Neural cell (in vitro differentiated cells): Measurements from ENCODE around the gene FAM90A26. TPM values are rescaled to one million over a fixed set of nuclear protein-coding genes. Genes with fewer than 3 reads are reported as not detected.
"Not testable (repeated sequence)": the region's sequence is repeated elsewhere in the genome, so short reads cannot be mapped to it uniquely, and the experiment has no call there.

ENCODE experiments used
- H2AFZ ChIP-seq: fragments of 200-600, 300-800 bp; sonication (generic), shearing (Covaris generic); 2 replicates; pipeline ENCODE4 v1.6.0; 2014; ENCODE audit warnings: low read depth, mild to moderate bottlenecking, antibody characterized with exemption, low read length, moderate library complexity
- H3F3A ChIP-seq: fragments of 200-600 bp; shearing (Covaris generic); 2 replicates; pipeline ENCODE4 v1.6.1; 2016; ENCODE audit warnings: mild to moderate bottlenecking, moderate library complexity, mixed read lengths, antibody characterized with exemption, low read length; ENCODE audit not compliant: insufficient read depth, poor library complexity, severe bottlenecking
- H3K27ac ChIP-seq: fragments of 200-600, 300-800 bp; sonication (generic), shearing (Covaris generic); 2 replicates; pipeline ENCODE4 v1.5.1; 2014; ENCODE audit warnings: mild to moderate bottlenecking, low read length, moderate library complexity
- H3K27me3 ChIP-seq: fragments of 300-800, 200-600 bp; sonication (generic), shearing (Covaris generic); 2 replicates; pipeline ENCODE4 v1.6.0; 2014; ENCODE audit warnings: mild to moderate bottlenecking, low read depth, low read length, moderate library complexity; ENCODE audit not compliant: insufficient read depth
- H3K36me3 ChIP-seq: fragments of 300-800, 200-600 bp; sonication (generic), shearing (Covaris generic); 2 replicates; pipeline ENCODE4 v1.5.1; 2014; ENCODE audit warnings: mild to moderate bottlenecking, antibody characterized with exemption, low read length, moderate library complexity; ENCODE audit not compliant: insufficient read depth
- H3K4me2 ChIP-seq: fragments of 300-800, 200-600 bp; sonication (generic), shearing (Covaris generic); 2 replicates; pipeline ENCODE4 v1.6.0; 2014; ENCODE audit warnings: mild to moderate bottlenecking, low read length
- H3K4me3 ChIP-seq: fragments of 300-800, 200-600 bp; sonication (generic), shearing (Covaris generic); 2 replicates; pipeline ENCODE4 v1.5.1; 2014; ENCODE audit warnings: mild to moderate bottlenecking, low read length, moderate library complexity
- H3K79me2 ChIP-seq: fragments of 200-600 bp; shearing (Covaris generic); replicated peaks from 2 replicates; pipeline ENCODE4 v1.6.0; 2014; ENCODE audit warnings: mild to moderate bottlenecking, low read length, moderate library complexity; ENCODE audit not compliant: insufficient read depth
- H3K9ac ChIP-seq: fragments of 300-800, 200-600 bp; sonication (generic), shearing (Covaris generic); 2 replicates; pipeline ENCODE4 v1.6.1; 2016; ENCODE audit warnings: mild to moderate bottlenecking, low read length, mixed read lengths
- H3K9me2 ChIP-seq: fragments of 200-600 bp; shearing (Covaris generic); 2 replicates; pipeline ENCODE4 v1.6.1; 2016; ENCODE audit warnings: mild to moderate bottlenecking, low read length, mixed read lengths; ENCODE audit not compliant: insufficient read depth
- H3K9me3 ChIP-seq: fragments of 200-600, 300-800 bp; sonication (generic), shearing (Covaris generic); 2 replicates; pipeline ENCODE4 v1.6.1; 2016; ENCODE audit warnings: mild to moderate bottlenecking, mixed run types, low read length, moderate library complexity, mixed read lengths
- H4K20me1 ChIP-seq: fragments of 200-600 bp; shearing (Covaris generic); 2 replicates; pipeline ENCODE4 v1.6.1; 2016; ENCODE audit warnings: mild to moderate bottlenecking, mixed run types; ENCODE audit not compliant: insufficient read depth
- polyA minus RNA-seq: library from RNA; depleted of rRNA, polyadenylated mRNA; stranded (reverse); fragments of >200 nt; gene quantifications from 2 replicates; pipeline ENCODE4 v1.2.3, GENCODE V29; 2014
- polyA plus RNA-seq: library from polyadenylated mRNA; depleted of rRNA; stranded (reverse); fragments of >200 nt; gene quantifications from 2 replicates; pipeline ENCODE4 v1.2.3, GENCODE V29; 2014

The FAM90A26 gene
- polyA plus RNA-seq: not detected in 2 replicates
- polyA minus RNA-seq: not detected in 2 replicates

DNA sequence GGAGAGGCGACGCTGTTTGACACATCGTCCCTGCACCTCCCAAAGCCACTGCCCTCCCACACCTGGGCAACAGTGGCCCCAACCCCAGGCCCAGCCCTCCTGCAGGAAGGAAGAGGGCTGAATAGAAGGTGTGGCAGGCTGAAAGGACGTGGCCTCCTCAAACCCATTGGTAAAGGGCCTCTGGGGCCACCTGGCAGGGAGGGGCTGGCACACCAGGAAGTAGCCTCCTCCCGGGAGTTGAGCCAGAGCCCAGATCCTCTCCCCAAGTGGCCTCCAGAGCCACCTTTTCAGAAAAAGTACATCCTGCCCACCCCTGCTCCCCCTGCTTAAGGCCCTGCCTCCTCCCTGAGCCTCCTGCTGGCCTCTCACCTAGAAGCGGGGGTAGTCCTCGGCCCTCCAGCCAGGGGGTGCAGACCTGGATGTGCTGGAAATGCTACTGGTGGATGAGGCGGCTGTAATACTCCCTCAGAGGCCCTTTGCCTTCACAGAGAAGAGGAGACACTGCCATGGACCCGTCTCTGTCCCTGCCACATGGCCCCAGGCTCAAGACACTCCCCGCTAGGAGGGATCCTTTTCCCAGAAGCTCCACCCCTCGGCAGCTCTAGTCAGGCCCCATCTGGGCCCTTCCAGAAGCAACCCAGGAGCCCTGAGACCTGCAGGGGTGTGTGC, at the start of gene FAM90A26:
Gene FAM90A26, plus strand, starts transcription at position 619 of the 669 bp plus-strand sequence. CDS start 2,764 bp downstream, outside the sequence.
- H2AFZ ChIP-seq, H3K9me3 ChIP-seq, H3K4me3 ChIP-seq, H4K20me1 ChIP-seq, H3K9ac ChIP-seq, H3K36me3 ChIP-seq, H3F3A ChIP-seq, H3K27me3 ChIP-seq, H3K27ac ChIP-seq, H3K79me2 ChIP-seq, H3K4me2 ChIP-seq, H3K9me2 ChIP-seq: not testable (repeated sequence)

- H3K9me2 ChIP-seq, H3K36me3 ChIP-seq, H3K27me3 ChIP-seq, H3K4me2 ChIP-seq, H2AFZ ChIP-seq, H3K9ac ChIP-seq, H3K9me3 ChIP-seq, H3F3A ChIP-seq, H3K4me3 ChIP-seq, H3K27ac ChIP-seq, H3K79me2 ChIP-seq, H4K20me1 ChIP-seq: not testable (repeated sequence)
Measured at GRCh38 chr4:9122711-9123110, 47.5 kb upstream of the FAM90A26 start.

- not testable (repeated sequence) for H3K9me3 ChIP-seq, H3K27ac ChIP-seq, H3K9ac ChIP-seq, H3K4me2 ChIP-seq, H2AFZ ChIP-seq, H3F3A ChIP-seq, H4K20me1 ChIP-seq, H3K36me3 ChIP-seq, H3K27me3 ChIP-seq, H3K4me3 ChIP-seq, H3K9me2 ChIP-seq, H3K79me2 ChIP-seq
Measured at GRCh38 chr4:9123572-9124007, 46.6 kb upstream of the FAM90A26 start.

GRCh38 chr4:9125601-9126161, 44.5 kb upstream of the FAM90A26 start:
- not testable (repeated sequence) for H3K4me2 ChIP-seq, H3K4me3 ChIP-seq, H3F3A ChIP-seq, H3K27me3 ChIP-seq, H4K20me1 ChIP-seq, H2AFZ ChIP-seq, H3K27ac ChIP-seq, H3K36me3 ChIP-seq, H3K9ac ChIP-seq, H3K79me2 ChIP-seq, H3K9me3 ChIP-seq, H3K9me2 ChIP-seq

DNA sequence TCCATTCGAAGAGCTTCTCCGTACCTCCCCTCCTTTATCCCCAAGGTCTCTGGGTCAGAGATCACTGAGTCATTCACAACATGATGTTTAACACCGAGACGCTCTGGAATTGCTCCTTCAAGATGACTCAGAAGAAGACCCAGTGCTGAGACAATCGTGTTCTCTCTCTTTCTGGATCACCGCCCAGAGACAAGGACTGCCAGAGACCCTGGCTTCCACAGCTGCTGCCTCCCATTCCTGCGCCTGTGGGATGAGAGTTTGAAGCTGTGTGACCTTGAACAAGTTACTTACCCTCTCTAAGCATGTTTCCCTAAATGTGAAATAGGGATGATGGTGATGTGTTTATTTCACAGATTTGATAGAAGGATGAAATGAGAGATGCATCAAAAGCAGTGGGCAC, 38.8 kb upstream of the FAM90A26 start:
- not testable (repeated sequence) for H4K20me1 ChIP-seq, H3K4me2 ChIP-seq, H3F3A ChIP-seq, H2AFZ ChIP-seq, H3K27me3 ChIP-seq, H3K9ac ChIP-seq, H3K9me2 ChIP-seq, H3K36me3 ChIP-seq, H3K9me3 ChIP-seq, H3K4me3 ChIP-seq, H3K27ac ChIP-seq, H3K79me2 ChIP-seq

DNA sequence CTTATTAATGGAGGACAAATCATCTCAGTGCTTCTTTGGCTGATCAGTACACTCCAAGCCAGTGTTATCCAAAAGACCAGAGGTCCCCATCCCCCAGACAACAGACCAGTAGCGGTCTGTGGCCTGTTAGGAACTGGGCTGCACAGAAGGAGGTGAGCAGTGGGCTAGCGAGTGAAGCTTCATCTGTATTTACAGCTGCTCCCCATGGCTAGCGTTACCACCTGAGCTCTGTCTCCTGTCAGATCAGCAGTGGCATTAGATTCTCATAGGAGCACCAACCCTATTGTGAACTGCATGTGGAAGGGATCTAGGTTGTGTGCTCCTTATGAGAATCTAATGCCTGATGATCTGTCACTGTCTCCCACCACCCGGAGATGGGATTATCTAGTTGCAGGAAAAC, 37.4 kb upstream of the FAM90A26 start:
- not testable (repeated sequence) for H2AFZ ChIP-seq, H3K9me3 ChIP-seq, H3K4me2 ChIP-seq, H3K9me2 ChIP-seq, H3K79me2 ChIP-seq, H3K27ac ChIP-seq, H4K20me1 ChIP-seq, H3F3A ChIP-seq, H3K36me3 ChIP-seq, H3K4me3 ChIP-seq, H3K27me3 ChIP-seq, H3K9ac ChIP-seq

GRCh38 chr4:9134011-9134410, 36.2 kb upstream of the FAM90A26 start:
- H3K27me3 ChIP-seq, H2AFZ ChIP-seq, H3K9me3 ChIP-seq, H3K79me2 ChIP-seq, H3K9ac ChIP-seq, H4K20me1 ChIP-seq, H3K4me2 ChIP-seq, H3K4me3 ChIP-seq, H3K36me3 ChIP-seq, H3K9me2 ChIP-seq, H3K27ac ChIP-seq, H3F3A ChIP-seq: not testable (repeated sequence)

DNA sequence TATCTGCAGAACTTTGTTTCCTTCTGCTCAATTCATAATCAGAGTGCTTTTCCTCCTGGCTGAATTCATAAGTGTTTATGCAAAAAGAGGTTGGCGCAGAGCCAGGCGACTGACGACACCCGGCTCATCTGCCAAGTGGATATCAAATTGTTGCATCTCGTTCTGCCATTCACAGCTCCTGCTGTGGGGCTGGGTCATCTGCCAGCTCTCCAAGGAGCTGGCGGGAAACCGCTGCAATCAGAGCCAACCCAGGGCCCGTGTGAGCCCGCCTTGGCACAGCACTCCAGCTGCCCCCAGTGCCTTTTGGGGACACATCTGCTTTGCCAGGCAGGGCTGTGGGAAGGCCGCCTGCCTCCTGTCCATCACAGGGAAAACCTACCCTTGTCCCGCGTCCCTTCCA, 35.7 kb upstream of the FAM90A26 start:
- H3K4me2 ChIP-seq, H3K27ac ChIP-seq, H2AFZ ChIP-seq, H3F3A ChIP-seq, H3K9ac ChIP-seq, H3K4me3 ChIP-seq, H4K20me1 ChIP-seq, H3K79me2 ChIP-seq, H3K36me3 ChIP-seq, H3K27me3 ChIP-seq, H3K9me3 ChIP-seq, H3K9me2 ChIP-seq: not testable (repeated sequence)
